ENCODE measurements around the gene TDRD6.

Gene TDRD6

DNA sequence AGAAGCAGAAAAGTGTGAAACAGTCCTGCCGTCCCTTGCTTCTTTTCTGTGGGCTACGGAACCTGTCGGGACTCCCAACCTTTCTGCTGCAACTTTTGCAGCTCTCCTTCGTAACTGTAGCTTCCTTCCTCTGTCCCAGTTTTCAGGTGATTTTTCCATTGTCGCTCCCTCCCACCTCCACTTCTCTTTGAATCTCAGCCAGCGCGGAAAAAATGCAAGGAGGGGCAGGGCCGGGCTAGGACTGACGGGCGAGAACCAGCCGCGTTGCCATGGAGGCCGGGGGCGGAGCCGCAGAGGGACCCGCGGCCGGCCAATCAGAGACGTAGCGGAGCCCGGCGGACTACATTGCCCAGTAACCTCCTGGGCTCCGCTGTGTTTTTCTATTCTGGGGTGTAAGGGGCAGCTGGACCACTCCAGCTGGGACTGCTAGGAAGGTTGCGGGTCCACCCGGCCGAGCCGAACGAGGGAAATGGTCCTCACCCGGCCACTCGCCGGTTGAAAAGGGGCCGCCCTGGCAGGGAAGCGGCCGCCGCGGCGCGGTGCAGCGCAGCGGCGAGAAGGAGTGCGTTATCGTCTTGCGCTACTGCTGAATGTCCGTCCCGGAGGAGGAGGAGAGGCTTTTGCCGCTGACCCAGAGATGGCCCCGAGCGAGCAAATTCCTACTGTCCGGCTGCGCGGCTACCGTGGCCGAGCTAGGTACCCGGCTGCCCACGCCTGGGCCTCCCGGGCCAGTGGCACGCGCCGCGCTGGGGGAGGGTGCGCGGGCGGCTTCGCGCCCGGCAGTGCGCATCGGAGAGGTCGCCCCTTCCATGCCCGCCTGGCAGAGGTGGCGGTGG is 34.9 kb upstream of the TDRD6 start, which contains the start of the genes CYP39A1 and SLC25A27:
TSS of gene CYP39A1 (minus strand) at position 216 of the 836 bp plus-strand sequence. CDS start 236 bp downstream, outside the sequence.
TSS of gene SLC25A27 (plus strand) at position 373 of the 836 bp plus-strand sequence. CDS start at position 591, 218 bp downstream.
- Histone ChIP-seq H3K27me3 (ENCODE audit: control insufficient read depth, insufficient read depth, low read length) (peaks cover 17% of the 10 kb centered on the region), H3K9me3 (ENCODE audit: control insufficient read depth, insufficient read depth, low read length) (no peaks in the 10 kb centered on the region), H3K4me1 (ENCODE audit: control insufficient read depth, insufficient read depth, low read length) (peaks cover 11% of the 10 kb centered on the region; the same call in 1 of the 2 replicates), H3K9ac (ENCODE audit: low read depth, low read length) (peak within 1 kb of the TSS; percentile 60), H3K27ac (ENCODE audit: low read depth, low read length) (peak within 1 kb of the TSS; percentile 37), H3K4me3 (ENCODE audit: low read depth, low read length) (peak within 1 kb of the TSS; percentile 82), H3K36me3 (ENCODE audit: control insufficient read depth, insufficient read depth, low read length) (no peaks in the 10 kb centered on the region)

- Histone ChIP-seq H3K27ac (ENCODE audit: low read depth, low read length) (no peak overlapping the region), H3K4me1 (ENCODE audit: control insufficient read depth, insufficient read depth, low read length) (peaks cover 11% of the 10 kb centered on the region; the same call in 1 of the 2 replicates), H3K27me3 (ENCODE audit: control insufficient read depth, insufficient read depth, low read length) (peaks cover 17% of the 10 kb centered on the region), H3K36me3 (ENCODE audit: control insufficient read depth, insufficient read depth, low read length) (no peaks in the 10 kb centered on the region), H3K9me3 (ENCODE audit: control insufficient read depth, insufficient read depth, low read length) (no peaks in the 10 kb centered on the region), H3K4me3 (ENCODE audit: low read depth, low read length) (peak overlapping the region; percentile 82), H3K9ac (ENCODE audit: low read depth, low read length) (no peak overlapping the region)
Measured at GRCh38 chr6:46653439-46654195, 34.1 kb upstream of the TDRD6 start.

- peaks cover 17% of the 10 kb centered on the region for H3K27me3 ChIP-seq (ENCODE audit: control insufficient read depth, insufficient read depth, low read length)
- no peaks in the 10 kb centered on the region for H3K36me3 ChIP-seq (ENCODE audit: control insufficient read depth, insufficient read depth, low read length)
- H3K4me3 ChIP-seq (ENCODE audit: low read depth, low read length): no peak overlapping the region
- H3K9ac ChIP-seq (ENCODE audit: low read depth, low read length): no peak overlapping the region
- H3K4me1 ChIP-seq (ENCODE audit: control insufficient read depth, insufficient read depth, low read length): peaks cover 11% of the 10 kb centered on the region; the same call in 1 of the 2 replicates
- H3K9me3 ChIP-seq (ENCODE audit: control insufficient read depth, insufficient read depth, low read length): no peaks in the 10 kb centered on the region
- no peak overlapping the region for H3K27ac ChIP-seq (ENCODE audit: low read depth, low read length)
Measured at GRCh38 chr6:46655803-46656202, 31.9 kb upstream of the TDRD6 start.

- Histone ChIP-seq H3K27me3 (ENCODE audit: control insufficient read depth, insufficient read depth, low read length) (peaks cover 17% of the 10 kb centered on the region), H3K36me3 (ENCODE audit: control insufficient read depth, insufficient read depth, low read length) (no peaks in the 10 kb centered on the region), H3K27ac (ENCODE audit: low read depth, low read length) (no peak overlapping the region), H3K9me3 (ENCODE audit: control insufficient read depth, insufficient read depth, low read length) (no peaks in the 10 kb centered on the region), H3K4me1 (ENCODE audit: control insufficient read depth, insufficient read depth, low read length) (peaks cover 4% of the 10 kb centered on the region; the same call in 1 of the 2 replicates), H3K4me3 (ENCODE audit: low read depth, low read length) (no peak overlapping the region), H3K9ac (ENCODE audit: low read depth, low read length) (no peak overlapping the region)
Measured at GRCh38 chr6:46657642-46658041, 30.0 kb upstream of the TDRD6 start.

- Histone ChIP-seq H3K4me1 (ENCODE audit: control insufficient read depth, insufficient read depth, low read length) (no peaks in the 10 kb centered on the region), H3K4me3 (ENCODE audit: low read depth, low read length) (no peak overlapping the region), H3K9ac (ENCODE audit: low read depth, low read length) (no peak overlapping the region), H3K9me3 (ENCODE audit: control insufficient read depth, insufficient read depth, low read length) (no peaks in the 10 kb centered on the region), H3K36me3 (ENCODE audit: control insufficient read depth, insufficient read depth, low read length) (no peaks in the 10 kb centered on the region), H3K27ac (ENCODE audit: low read depth, low read length) (no peak overlapping the region), H3K27me3 (ENCODE audit: control insufficient read depth, insufficient read depth, low read length) (no peaks in the 10 kb centered on the region)
Measured at GRCh38 chr6:46661483-46661882, 26.2 kb upstream of the TDRD6 start.

GRCh38 chr6:46667377-46667776 is 20.3 kb upstream of the TDRD6 start:
- no peak overlapping the region for H3K4me3 ChIP-seq (ENCODE audit: low read depth, low read length)
- no peaks in the 10 kb centered on the region for H3K4me1 ChIP-seq (ENCODE audit: control insufficient read depth, insufficient read depth, low read length)
- no peaks in the 10 kb centered on the region for H3K27me3 ChIP-seq (ENCODE audit: control insufficient read depth, insufficient read depth, low read length)
- H3K9me3 ChIP-seq (ENCODE audit: control insufficient read depth, insufficient read depth, low read length): no peaks in the 10 kb centered on the region
- H3K27ac ChIP-seq (ENCODE audit: low read depth, low read length): no peak overlapping the region
- H3K36me3 ChIP-seq (ENCODE audit: control insufficient read depth, insufficient read depth, low read length): no peaks in the 10 kb centered on the region
- no peak overlapping the region for H3K9ac ChIP-seq (ENCODE audit: low read depth, low read length)

DNA sequence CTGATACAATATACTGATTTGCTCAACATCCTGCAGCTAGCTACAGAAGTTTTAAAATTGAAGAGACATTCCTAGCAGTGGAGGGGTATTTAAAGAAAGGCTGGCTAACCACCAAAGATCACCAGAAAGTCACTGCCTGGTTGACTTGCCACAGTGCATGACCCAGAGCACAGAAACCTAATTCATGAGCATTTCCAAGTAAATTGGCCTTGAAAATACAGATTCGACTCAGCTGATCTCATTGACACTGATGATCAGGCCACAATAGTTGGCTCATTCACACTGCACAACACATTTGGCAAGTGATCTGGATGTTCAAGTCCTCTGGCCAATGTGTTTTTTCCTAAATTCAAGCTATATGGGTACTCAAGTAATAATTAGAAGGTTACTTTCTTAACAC is 13.3 kb upstream of the TDRD6 start:
- no peaks in the 10 kb centered on the region for H3K9me3 ChIP-seq (ENCODE audit: control insufficient read depth, insufficient read depth, low read length)
- H3K27me3 ChIP-seq (ENCODE audit: control insufficient read depth, insufficient read depth, low read length): no peaks in the 10 kb centered on the region
- H3K4me3 ChIP-seq (ENCODE audit: low read depth, low read length): no peak overlapping the region
- H3K36me3 ChIP-seq (ENCODE audit: control insufficient read depth, insufficient read depth, low read length): no peaks in the 10 kb centered on the region
- peaks cover 4% of the 10 kb centered on the region; the same call in 1 of the 2 replicates for H3K4me1 ChIP-seq (ENCODE audit: control insufficient read depth, insufficient read depth, low read length)
- H3K9ac ChIP-seq (ENCODE audit: low read depth, low read length): no peak overlapping the region
- no peak overlapping the region for H3K27ac ChIP-seq (ENCODE audit: low read depth, low read length)

DNA sequence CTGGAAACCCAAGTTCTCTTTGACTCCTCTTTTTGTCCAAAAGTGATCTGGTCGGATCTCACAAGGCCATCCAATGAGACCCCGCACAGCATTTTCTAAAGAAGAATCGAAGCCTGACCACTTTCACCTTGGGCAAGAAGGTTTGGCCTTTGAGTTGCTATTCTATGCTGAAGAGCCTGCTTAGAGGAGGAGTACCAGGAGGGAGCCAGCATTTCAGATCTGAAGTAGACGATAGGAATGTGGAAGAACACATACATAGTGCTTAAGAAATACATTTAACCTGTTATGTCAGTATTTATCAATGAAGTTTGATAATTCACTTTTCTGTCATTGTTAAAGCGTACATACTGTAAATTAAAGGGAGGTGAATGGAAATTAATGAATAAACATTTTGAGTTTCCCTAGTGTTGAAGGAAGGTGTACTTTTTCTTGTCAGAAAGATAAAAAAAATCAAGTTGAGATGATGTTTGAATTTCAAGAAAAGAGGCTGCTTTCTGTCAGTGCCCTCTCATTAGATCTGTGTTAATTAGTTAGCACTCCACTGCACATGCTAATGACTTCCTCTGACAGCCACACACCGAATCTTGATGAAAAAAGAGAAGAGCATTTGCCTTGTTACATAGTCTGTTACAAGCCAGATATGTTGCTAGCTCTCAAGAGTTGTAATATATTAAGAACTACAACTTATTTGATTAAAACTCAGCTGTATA is 10.9 kb upstream of the TDRD6 start:
- Histone ChIP-seq H3K9ac (ENCODE audit: low read depth, low read length) (no peak overlapping the region), H3K27ac (ENCODE audit: low read depth, low read length) (no peak overlapping the region)

GRCh38 chr6:46677314-46677654 is 10.4 kb upstream of the TDRD6 start:
- Histone ChIP-seq H3K9me3 (ENCODE audit: control insufficient read depth, insufficient read depth, low read length) (no peaks in the 10 kb centered on the region), H3K27me3 (ENCODE audit: control insufficient read depth, insufficient read depth, low read length) (no peaks in the 10 kb centered on the region), H3K9ac (ENCODE audit: low read depth, low read length) (no peak overlapping the region), H3K4me1 (ENCODE audit: control insufficient read depth, insufficient read depth, low read length) (peaks cover 4% of the 10 kb centered on the region; the same call in 1 of the 2 replicates), H3K36me3 (ENCODE audit: control insufficient read depth, insufficient read depth, low read length) (no peaks in the 10 kb centered on the region), H3K4me3 (ENCODE audit: low read depth, low read length) (no peak overlapping the region), H3K27ac (ENCODE audit: low read depth, low read length) (no peak overlapping the region)

More for the DNA sequence above, 10.9 kb upstream of the TDRD6 start:
- no peak overlapping the region for H3K4me3 ChIP-seq (ENCODE audit: low read depth, low read length)
- H3K9me3 ChIP-seq (ENCODE audit: control insufficient read depth, insufficient read depth, low read length): no peaks in the 10 kb centered on the region
- H3K4me1 ChIP-seq (ENCODE audit: control insufficient read depth, insufficient read depth, low read length): peaks cover 4% of the 10 kb centered on the region; the same call in 1 of the 2 replicates
- no peaks in the 10 kb centered on the region for H3K36me3 ChIP-seq (ENCODE audit: control insufficient read depth, insufficient read depth, low read length)
- no peaks in the 10 kb centered on the region for H3K27me3 ChIP-seq (ENCODE audit: control insufficient read depth, insufficient read depth, low read length)

DNA sequence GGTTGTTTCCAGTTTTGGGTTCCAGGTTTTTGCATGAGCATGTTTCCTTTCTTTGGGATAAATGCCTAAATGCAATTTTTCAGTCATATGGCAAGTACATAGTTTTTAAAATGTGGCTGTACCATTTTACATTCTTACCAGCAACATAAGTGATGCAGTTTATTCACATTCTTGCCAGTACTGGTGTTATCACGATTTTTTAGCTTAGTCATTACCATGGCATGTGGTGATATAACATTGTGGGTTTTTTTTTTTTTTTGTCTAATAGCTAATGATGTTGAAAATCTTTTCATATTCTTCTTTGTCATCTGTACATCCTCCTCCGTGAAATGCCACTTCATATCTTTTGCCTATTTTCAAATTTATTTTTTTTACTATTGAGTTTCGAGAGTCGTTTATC is 2.9 kb upstream of the TDRD6 start:
- no peak overlapping the region for H3K4me3 ChIP-seq (ENCODE audit: low read depth, low read length)
- H3K27me3 ChIP-seq (ENCODE audit: control insufficient read depth, insufficient read depth, low read length): no peaks in the 10 kb centered on the region
- H3K36me3 ChIP-seq (ENCODE audit: control insufficient read depth, insufficient read depth, low read length): no peaks in the 10 kb centered on the region
- no peaks in the 10 kb centered on the region for H3K4me1 ChIP-seq (ENCODE audit: control insufficient read depth, insufficient read depth, low read length)
- H3K9me3 ChIP-seq (ENCODE audit: control insufficient read depth, insufficient read depth, low read length): no peaks in the 10 kb centered on the region
- no peak overlapping the region for H3K27ac ChIP-seq (ENCODE audit: low read depth, low read length)
- H3K9ac ChIP-seq (ENCODE audit: low read depth, low read length): no peak overlapping the region

Data from HUES48 (cell line).